A549 (cell line): ENCODE data around the gene SCYGR2. TPM values are rescaled to one million over a fixed set of nuclear protein-coding genes. Genes with fewer than 3 reads are reported as not detected.

Experiments used
- ATAC-seq, 2 experiments: fragments of 200-7000 bp in 1 of 2; fragments of >200 bp in 1 of 2; cut with Nextera tagmentation in 1 of 2; cut with Tn5 transposase in 1 of 2; 3 replicates each; pipeline versions ENCODE4 v1.8.0 to v1.9.1; 2018 to 2020; ENCODE audit warnings: mild to moderate bottlenecking in 1 of 2, moderate library complexity in 1 of 2
- CTCF ChIA-PET: fragments of 300-600 bp; sonication (Branson Sonifier 250); formaldehyde crosslinking; extraction: SDS; loops from one replicate; lab custom pipeline; 2021; ENCODE audit warnings: antibody characterized with exemption, inconsistent platforms; lab: Yijun Ruan, JAX
- POLR2A ChIA-PET: fragments of 350-600 bp; formaldehyde crosslinking; extraction: SDS; loops from one replicate; lab custom pipeline; 2021; ENCODE audit warnings: antibody characterized with exemption, inconsistent platforms; lab: Yijun Ruan, JAX
- DNase-seq, 2 experiments: peaks; one replicate each; pipeline versions ENCODE4 v3.0.0 to v3.0.0-alpha.2; 2011 to 2016; ENCODE audit warnings: low read depth in 1 of 2, low spot score in 1 of 2
- FAIRE-seq: peaks from 2 replicates; lab custom pipeline; 2011; peaks lifted over from hg19 to GRCh38; lab: Jason Lieb, UNC
- H3K27ac ChIP-seq, 2 experiments: fragments of >200 bp; sonication (Bioruptor Twin); formaldehyde crosslinking; 3 replicates each; pipeline ENCODE4 v1.5.1; 2016 to 2017
- H3K4me1 ChIP-seq: fragments of >200 bp; sonication (Bioruptor Twin); formaldehyde crosslinking; 3 replicates; pipeline ENCODE4 v1.6.1; 2016
- H3K4me2 ChIP-seq: fragments of >200 bp; sonication (Bioruptor Twin); formaldehyde crosslinking; 3 replicates; pipeline ENCODE4 v1.6.1; 2016
- H3K4me3 ChIP-seq: fragments of >200 bp; sonication (Bioruptor Twin); formaldehyde crosslinking; 3 replicates; pipeline ENCODE4 v1.5.1; 2016
- H3K9me3 ChIP-seq: fragments of >200 bp; sonication (Bioruptor Twin); formaldehyde crosslinking; 3 replicates; pipeline ENCODE4 v1.6.1; 2016
- ATOH8 ChIP-seq: fragments of 250-450 bp; sonication (Bioruptor Pico); IDR thresholded peaks from 2 replicates; pipeline ENCODE4 v1.5.0; 2020; ENCODE audit warnings: low read depth, mild to moderate bottlenecking, moderate library complexity
- BCL3 ChIP-seq: fragments of >200 bp; sonication (Bioruptor Twin); formaldehyde crosslinking; IDR thresholded peaks from 3 replicates; pipeline ENCODE4 v1.6.1; 2016
- CEBPB ChIP-seq, 2 experiments: fragments of >200 bp in 1 of 2; sonication (Bioruptor Twin) in 1 of 2; formaldehyde crosslinking in 1 of 2; IDR thresholded peaks; 2 replicates each; pipeline ENCODE4 v1.6.1; 2012 to 2016
- CTCF ChIP-seq: fragments of >200 bp; sonication (Bioruptor Twin); formaldehyde crosslinking; IDR thresholded peaks from 3 replicates; pipeline ENCODE4 v1.5.1; 2016
- ELK1 ChIP-seq: fragments of 150-350 bp; IDR thresholded peaks from 2 replicates; pipeline ENCODE4 v1.6.1; 2014; ENCODE audit warnings: low read depth, mild to moderate bottlenecking, low read length
- HES2 ChIP-seq: fragments of >200 bp; sonication (Bioruptor Twin); formaldehyde crosslinking; IDR thresholded peaks from 2 replicates; pipeline ENCODE4 v1.6.1; 2016
- MAFK ChIP-seq: fragments of 450-650 bp; IDR thresholded peaks from 2 replicates; pipeline ENCODE4 v1.6.1; 2014; ENCODE audit not compliant: partially characterized antibody
- MAX ChIP-seq: IDR thresholded peaks from 2 replicates; pipeline ENCODE4 v1.6.1; 2012
- MYC ChIP-seq: IDR thresholded peaks from 2 replicates; pipeline ENCODE4 v1.6.1; 2012; ENCODE audit warnings: mild to moderate bottlenecking, inconsistent platforms, low read length, improper control_type of control experiment, borderline replicate concordance
- NFE2L2 ChIP-seq: fragments of 150-350 bp; conservative IDR thresholded peaks from 2 replicates; pipeline ENCODE4 v1.6.1; 2014; ENCODE audit warnings: low read length
- NPAS2 ChIP-seq: fragments of 250-450 bp; sonication (Bioruptor Pico); IDR thresholded peaks from 2 replicates; pipeline ENCODE4 v1.8.0; 2022; ENCODE audit warnings: mild to moderate bottlenecking, moderate library complexity, borderline replicate concordance
- PHF8 ChIP-seq: fragments of 200-600 bp; sonication (generic); IDR thresholded peaks from 2 replicates; pipeline ENCODE4 v1.6.1; 2016; ENCODE audit warnings: low read depth, mild to moderate bottlenecking, antibody characterized with exemption, moderate library complexity, borderline replicate concordance
- REST ChIP-seq: fragments of 200-600 bp; sonication (generic); IDR thresholded peaks from 2 replicates; pipeline ENCODE4 v1.6.1; 2016; ENCODE audit warnings: antibody characterized with exemption, mild to moderate bottlenecking, moderate library complexity
- RFX5 ChIP-seq: fragments of 450-650 bp; IDR thresholded peaks from 2 replicates; pipeline ENCODE4 v1.7.1; 2014; ENCODE audit warnings: antibody characterized with exemption, mild to moderate bottlenecking, moderate library complexity
- RNF2 ChIP-seq: fragments of 200-600 bp; sonication (generic); IDR thresholded peaks from 2 replicates; pipeline ENCODE4 v1.6.1; 2016; ENCODE audit warnings: low read depth, mild to moderate bottlenecking, antibody characterized with exemption, moderate library complexity, borderline replicate concordance
- SMC3 ChIP-seq: fragments of >200 bp; sonication (Bioruptor Twin); formaldehyde crosslinking; IDR thresholded peaks from 3 replicates; pipeline ENCODE4 v1.6.1; 2018; ENCODE audit warnings: inconsistent platforms
- TFCP2L1 ChIP-seq: fragments of 250-450 bp; sonication (Bioruptor Pico); IDR thresholded peaks from 2 replicates; pipeline ENCODE4 v1.5.0; 2021; ENCODE audit warnings: mild to moderate bottlenecking
- TP53 ChIP-seq: fragments of 250-450 bp; sonication (Bioruptor Pico); IDR thresholded peaks from 2 replicates; pipeline ENCODE4 v1.5.0; 2021; ENCODE audit warnings: mild to moderate bottlenecking, moderate library complexity
- ZC3H11A ChIP-seq: fragments of 450-650 bp; IDR thresholded peaks from 2 replicates; pipeline ENCODE4 v1.6.1; 2014; ENCODE audit warnings: antibody characterized with exemption, mild to moderate bottlenecking
- ZSCAN20 ChIP-seq: fragments of 250-450 bp; sonication (Bioruptor Pico); IDR thresholded peaks from 2 replicates; pipeline ENCODE4 v1.8.0; 2022; ENCODE audit warnings: mild to moderate bottlenecking, moderate library complexity
- WGBS: methylation state at CpG from one replicate; pipeline ENCODE4 v1.1.6; 2017; ENCODE audit errors: missing lambda C conversion rate; 5-methylcytosine and 5-hydroxymethylcytosine counted together
- polyA plus RNA-seq, 4 experiments: library from polyadenylated mRNA; depleted of rRNA in 3 of 4; stranded (reverse); fragments of >200 nt; fragmentation: RNase III in 1 of 4; extraction: RNeasy Plus Mini Kit Qiagen cat#74134 plus additional on column Dnase treatment in 1 of 4; gene quantifications; 2 replicates in 3 of 4; 3 replicates in 1 of 4; pipeline ENCODE4 v1.2.3, GENCODE V29; 2011 to 2017

The SCYGR2 gene
- polyA plus RNA-seq, 2 of the 4 experiments (the other 2 are of a cell fraction): not detected

- Histone ChIP-seq H3K4me2 (no peak overlapping the region), H3K4me3 (no peak overlapping the region), H3K4me1 (peaks cover 8% of the 10 kb centered on the region; the same call in 1 of the 3 replicates), H3K27ac (no peak overlapping the region), H3K9me3 (no peaks in the 10 kb centered on the region)
- no peak for TF ChIP-seq RNF2
- TF ChIP-seq NPAS2 (CRISPR knock-in tag): no peak
- TF ChIP-seq MAFK: no peak
- CTCF ChIA-PET: no interaction called here
- ATAC-seq (no peak), FAIRE-seq (no peak), DNase-seq (no peak)
- POLR2A ChIA-PET: no interaction called here
- WGBS: 91% methylated on average over 1 of the region's 1 CpG
Measured at GRCh38 chr2:227606476-227606875, 7.8 kb downstream of the SCYGR2 start.

- DNase-seq (no peak), FAIRE-seq (no peak), ATAC-seq (peak; percentile 47 to 64; a peak in 3 of 6 replicates)
- TF ChIP-seq CTCF (no peak), MYC (no peak), HES2 (no peak), MAX (no peak), RFX5 (no peak), BCL3 (no peak), RNF2 (no peak), ELK1 (no peak), PHF8 (no peak), ATOH8 (CRISPR knock-in tag) (no peak), TFCP2L1 (no peak), NFE2L2 (no peak), MAFK (no peak), REST (no peak), SMC3 (no peak), ZC3H11A (no peak), ZSCAN20 (CRISPR knock-in tag) (no peak), TP53 (CRISPR knock-in tag) (no peak), CEBPB (IDR thresholded peaks at IDR 0.05) (no peak)
- ChIA-PET CTCF (interaction anchor here (1.6 kb wide), 1 partner anchor 30 kb away, joined by 3 read pairs; no protein-coding TSS in a partner anchor), POLR2A (no interaction called here)
- Histone ChIP-seq H3K4me2 (no peak overlapping the region), H3K4me3 (no peak overlapping the region), H3K4me1 (peaks cover 8% of the 10 kb centered on the region; the same call in 1 of the 3 replicates), H3K9me3 (no peaks in the 10 kb centered on the region), H3K27ac (no peak overlapping the region)
- WGBS: 43% methylated on average over 3 of the region's 3 CpGs
Measured at GRCh38 chr2:227607941-227608340, 9.2 kb downstream of the SCYGR2 start.
